Measurements from ENCODE around the gene ADGRG3. TPM values are rescaled to one million over a fixed set of nuclear protein-coding genes. Genes with fewer than 3 reads are reported as not detected.
"Not testable (repeated sequence)": the region's sequence is repeated elsewhere in the genome, so short reads cannot be mapped to it uniquely, and the experiment has no call there.

Gene ADGRG3
- total RNA-seq, 2 donors from 2014 or later = 6.8 to 10.4 TPM

DNA sequence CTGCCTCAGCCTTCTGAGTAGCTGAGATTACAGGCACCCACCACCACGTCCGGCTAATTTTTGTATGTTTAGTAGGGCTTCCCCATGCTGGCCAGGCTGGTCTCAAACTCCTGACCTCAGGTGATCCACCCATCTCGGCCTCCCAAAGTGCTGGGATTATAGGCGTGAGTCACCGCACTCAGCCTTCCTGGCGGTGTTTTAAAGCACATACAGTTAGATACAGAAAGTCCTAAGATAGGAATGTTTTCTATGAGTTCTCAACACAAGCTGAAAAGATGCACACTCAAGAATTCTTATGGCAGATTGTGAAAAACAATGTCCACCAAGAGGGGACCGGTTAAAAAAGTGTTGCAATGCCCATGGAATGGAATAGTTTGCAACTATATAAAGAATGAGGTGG lies 3.3 kb downstream of the ADGRG3 start:
- DNase-seq (ENCODE audit: low spot score); intact Hi-C loops (cut with DNase I): not testable (repeated sequence)

DNA sequence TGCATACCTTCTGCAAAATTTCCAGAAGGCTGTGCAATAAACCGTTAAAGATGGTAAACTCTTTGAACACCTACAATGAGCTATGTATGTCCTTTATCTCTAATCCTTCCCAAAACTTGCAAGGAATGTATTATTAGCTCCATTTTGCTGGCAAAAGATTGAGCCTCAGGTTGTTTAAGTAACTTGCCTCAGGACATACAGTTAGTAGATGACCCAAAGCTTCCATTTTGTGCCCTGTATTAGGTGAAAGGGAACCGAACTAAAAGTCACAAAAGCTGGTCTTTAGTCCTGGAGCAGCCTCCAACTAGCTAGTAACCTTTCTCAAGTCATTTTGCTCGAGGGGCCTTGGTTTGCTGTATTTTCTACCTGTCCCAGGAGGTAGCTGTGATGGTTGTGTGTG lies 4.3 kb downstream of the ADGRG3 start:
- DNase-seq (ENCODE audit: low spot score) = no peak
- intact Hi-C loops (cut with DNase I) = no loop called here

DNA sequence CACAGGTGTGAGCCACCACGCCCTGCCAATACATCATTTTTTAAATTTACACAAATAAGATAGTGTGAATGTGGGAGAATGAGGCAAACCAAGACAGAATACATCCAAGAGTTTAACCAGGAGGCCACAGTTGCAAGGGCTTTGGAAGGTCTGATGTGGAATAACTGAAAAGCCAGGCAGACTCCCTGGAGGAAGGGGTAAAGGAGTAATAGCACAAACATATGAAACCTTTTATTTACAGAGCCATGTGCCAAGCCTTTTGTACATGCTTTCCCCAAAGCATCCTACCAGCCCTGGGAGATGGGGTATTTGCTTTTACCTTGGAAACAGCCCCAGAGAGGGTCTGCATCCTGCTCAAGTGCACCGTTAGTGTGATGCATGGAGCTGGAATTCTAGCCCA lies 4.7 kb downstream of the ADGRG3 start:
- intact Hi-C loops (cut with DNase I) = no loop called here
- no peak for DNase-seq (ENCODE audit: low spot score)

DNA sequence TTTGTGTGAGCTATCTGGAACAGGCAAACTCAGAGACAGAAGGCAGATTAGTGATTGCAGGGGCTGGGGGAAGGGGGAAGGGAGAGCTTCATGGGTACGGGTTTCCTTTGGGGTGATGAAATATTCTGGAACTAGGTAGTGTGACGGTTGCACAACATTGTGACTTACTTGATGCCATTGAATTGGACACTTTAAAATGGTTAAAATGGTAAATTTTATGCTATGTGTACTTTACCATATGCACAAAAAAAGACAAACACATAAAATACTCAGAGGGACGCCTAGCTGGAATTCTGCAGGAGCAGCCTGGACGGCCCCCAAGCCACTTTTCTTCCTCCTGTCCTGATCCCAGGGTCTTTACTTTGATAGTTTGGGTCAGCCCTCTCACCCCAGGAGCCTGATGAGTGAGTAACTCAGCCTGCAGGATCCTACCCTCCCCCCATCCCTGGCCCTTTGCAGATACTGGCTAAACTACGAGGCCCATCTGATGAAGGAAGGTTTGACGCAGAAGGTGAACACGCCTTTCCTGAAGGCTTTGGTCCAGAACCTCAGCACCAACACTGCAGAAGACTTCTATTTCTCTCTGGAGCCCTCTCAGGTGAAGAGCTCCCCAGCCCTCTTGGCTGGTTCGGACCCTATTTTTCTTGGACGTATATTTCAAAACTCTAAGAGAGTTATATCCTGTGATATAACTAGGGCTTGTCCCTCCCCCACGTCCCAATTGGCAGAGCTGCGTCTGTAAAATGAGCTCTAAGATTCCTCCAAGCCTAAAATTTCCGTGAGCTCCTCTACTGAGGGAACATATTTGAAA lies 7.8 kb downstream of the ADGRG3 start:
- no peak for DNase-seq (ENCODE audit: low spot score)
- intact Hi-C loops (cut with DNase I) = no loop called here

DNA sequence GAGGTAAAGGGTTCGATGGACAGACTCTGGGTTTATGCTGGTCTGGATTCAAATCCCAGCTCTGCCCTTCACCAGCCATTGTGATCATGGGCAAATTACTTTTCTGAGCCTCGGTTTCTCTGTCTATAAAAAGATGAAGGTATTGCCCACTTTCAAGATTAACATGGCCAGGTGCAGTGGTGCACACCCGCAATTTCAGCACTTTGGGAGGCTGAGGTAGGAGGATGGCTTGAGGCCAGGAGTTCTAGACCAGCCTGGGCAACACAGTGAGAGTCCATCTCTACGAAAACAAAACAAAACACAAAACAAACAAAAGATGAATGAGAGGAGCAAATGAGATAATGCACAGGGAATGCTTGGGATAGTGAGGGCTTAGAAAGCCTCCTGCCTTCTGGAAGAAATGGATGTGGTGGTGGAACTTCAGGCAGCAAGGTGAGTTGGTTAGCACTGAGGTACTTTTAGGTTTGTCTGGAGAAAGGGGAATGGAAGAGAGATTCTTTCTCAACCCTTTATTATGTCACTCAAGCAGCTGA lies 8.5 kb downstream of the ADGRG3 start:
- no peak for DNase-seq (ENCODE audit: low spot score)
- intact Hi-C loops (cut with DNase I) = no loop called here

DNA sequence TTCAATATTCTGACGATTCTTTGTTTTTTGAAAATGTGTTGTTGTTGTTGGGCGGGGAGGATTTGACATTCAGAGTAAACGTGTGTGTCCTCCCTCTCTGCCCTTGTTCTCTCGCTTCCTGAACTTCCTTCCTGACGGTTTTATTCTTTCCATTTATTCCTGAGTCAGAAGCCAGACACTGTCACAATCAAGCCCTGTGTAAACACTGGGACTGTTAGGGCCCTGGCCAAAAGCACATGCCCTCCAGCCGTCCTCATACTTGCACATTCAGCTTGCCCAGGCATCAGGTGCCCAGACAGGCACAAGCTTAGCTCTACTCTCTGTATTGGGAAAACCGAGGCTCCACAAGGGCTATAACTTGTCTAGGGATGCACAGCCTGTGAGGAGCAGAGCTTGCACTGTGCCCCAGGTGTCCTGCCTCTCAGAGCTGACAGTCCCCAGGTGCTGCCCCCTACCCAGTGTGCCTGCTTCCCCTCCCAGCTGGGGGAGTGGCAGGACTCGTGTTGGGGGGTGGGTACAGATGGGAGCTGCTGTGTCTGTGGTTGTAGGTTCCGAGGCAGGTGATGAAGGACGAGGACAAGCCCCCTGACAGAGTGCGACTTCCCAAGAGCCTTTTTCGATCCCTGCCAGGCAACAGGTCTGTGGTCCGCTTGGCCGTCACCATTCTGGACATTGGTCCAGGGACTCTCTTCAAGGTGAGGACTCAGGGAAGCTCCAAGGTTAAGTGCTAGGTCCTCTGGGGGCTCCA lies 9.7 kb downstream of the ADGRG3 start:
- intact Hi-C loops (cut with DNase I) = no loop called here
- DNase-seq (ENCODE audit: low spot score) = no peak

DNA sequence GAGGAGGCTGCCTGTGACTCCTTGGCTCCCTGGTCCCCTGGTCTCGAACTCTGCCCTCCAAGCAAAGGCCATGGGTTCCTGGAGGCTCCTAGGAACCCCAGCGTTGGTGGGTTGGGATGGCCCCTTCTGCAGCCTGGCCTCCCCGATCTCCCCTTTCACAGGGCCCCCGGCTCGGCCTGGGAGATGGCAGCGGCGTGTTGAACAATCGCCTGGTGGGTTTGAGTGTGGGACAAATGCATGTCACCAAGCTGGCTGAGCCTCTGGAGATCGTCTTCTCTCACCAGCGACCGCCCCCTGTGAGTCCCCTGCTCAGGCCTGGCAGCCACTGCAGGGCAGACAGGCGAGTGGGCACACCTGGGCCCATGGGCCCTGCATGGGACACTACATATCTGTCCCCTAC lies 10.9 kb downstream of the ADGRG3 start:
- intact Hi-C loops (cut with DNase I) = no loop called here
- DNase-seq (ENCODE audit: low spot score) = no peak

DNA sequence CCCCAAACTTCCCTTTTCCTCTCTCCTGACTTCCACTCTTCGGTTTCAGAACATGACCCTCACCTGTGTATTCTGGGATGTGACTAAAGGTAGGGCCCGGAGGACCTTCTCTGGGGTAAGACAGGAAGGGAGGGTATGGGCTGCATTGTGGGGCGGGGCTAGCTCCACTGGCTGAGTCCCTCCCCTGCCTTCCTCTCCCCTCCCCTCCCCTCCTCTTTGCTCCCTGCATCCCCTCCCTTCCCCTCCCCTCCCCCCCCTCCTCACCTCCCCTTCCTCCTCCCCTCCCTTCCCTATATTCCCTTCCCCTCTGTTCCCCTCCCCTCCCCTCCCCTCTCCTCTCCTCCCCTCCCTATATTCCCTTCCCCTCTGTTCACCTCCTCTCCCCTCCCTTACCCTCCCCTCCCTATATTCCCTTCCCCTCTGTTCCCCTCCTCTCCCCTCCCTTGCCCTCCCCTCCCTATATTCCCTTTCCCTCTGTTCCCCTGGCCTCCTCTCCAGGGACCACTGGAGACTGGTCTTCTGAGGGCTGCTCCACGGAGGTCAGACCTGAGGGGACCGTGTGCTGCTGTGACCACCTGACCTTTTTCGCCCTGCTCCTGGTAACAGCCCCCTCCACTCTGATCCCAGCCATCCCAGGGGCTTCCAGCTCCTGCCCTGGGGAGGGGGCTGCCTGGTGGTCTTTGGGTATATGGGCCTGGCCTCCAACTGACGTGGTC lies 11.8 kb downstream of the ADGRG3 start:
- intact Hi-C loops (cut with DNase I) = no loop called here
- DNase-seq (ENCODE audit: low spot score) = no peak

DNA sequence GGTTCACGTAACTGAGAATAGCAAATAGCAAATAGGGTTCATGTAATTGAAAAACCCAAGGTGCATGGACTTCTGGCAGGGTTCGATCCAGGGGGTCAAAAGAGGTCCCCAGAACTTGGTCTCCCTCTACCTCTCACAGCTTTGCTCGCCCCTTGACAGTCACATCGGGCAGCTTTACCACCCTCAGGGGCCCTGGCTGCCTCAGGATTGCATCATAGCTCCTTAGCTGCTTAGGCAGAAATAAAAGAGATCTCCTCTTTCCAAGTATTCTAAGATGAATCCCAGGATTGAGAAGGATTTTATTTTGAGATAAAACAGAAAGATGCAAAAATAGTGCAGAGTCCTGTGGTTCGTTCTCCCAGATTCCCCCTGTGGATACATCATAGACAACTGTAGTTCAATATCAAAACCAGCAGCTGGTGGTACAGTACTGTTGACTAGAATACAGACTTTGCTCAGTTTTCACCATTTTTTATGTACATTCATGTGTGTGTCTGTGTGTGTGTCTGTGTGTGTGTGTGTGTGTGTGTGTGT lies 12.8 kb downstream of the ADGRG3 start:
- no peak for DNase-seq (ENCODE audit: low spot score)
- intact Hi-C loops (cut with DNase I) = no loop called here

DNA sequence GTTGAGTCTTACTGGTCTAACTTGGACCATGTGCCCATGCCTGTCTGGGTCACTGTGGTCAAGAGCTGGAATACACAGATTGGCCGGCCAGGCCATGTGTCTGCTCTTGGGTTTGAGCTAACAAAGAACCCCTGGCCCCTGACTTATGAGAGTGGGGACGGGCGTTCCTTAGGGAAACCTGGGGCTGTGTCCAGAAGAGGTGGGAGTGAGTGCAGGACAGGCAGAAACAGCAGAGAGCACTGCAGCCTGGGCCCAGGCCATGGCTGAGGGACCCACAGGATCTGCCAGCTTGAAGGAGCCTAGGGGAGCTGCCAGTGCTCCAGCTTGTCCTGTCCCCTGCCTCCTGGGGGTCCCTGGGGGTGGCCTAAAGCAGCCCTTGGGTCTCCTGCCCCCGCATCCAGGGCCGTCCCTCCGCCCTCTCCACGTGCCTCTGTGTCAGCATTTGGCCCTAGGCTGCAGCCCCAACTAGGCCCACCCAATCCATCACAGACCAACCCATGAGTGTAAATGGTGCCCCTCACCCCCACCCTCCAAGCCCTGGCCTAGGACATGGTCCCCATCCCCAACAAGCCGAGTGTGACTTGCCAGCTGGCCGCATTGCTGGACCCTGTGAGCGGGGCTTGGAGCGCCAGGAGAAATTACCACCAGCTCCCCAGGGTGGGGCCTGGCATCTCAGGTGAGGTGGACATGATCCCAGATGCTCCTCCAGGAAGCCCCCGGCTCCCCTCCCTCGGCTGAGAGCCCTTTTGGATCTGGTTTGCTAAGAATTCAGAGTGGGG lies 14.0 kb downstream of the ADGRG3 start:
- DNase-seq (ENCODE audit: low spot score) = no peak
- intact Hi-C loops (cut with DNase I) = no loop called here

DNA sequence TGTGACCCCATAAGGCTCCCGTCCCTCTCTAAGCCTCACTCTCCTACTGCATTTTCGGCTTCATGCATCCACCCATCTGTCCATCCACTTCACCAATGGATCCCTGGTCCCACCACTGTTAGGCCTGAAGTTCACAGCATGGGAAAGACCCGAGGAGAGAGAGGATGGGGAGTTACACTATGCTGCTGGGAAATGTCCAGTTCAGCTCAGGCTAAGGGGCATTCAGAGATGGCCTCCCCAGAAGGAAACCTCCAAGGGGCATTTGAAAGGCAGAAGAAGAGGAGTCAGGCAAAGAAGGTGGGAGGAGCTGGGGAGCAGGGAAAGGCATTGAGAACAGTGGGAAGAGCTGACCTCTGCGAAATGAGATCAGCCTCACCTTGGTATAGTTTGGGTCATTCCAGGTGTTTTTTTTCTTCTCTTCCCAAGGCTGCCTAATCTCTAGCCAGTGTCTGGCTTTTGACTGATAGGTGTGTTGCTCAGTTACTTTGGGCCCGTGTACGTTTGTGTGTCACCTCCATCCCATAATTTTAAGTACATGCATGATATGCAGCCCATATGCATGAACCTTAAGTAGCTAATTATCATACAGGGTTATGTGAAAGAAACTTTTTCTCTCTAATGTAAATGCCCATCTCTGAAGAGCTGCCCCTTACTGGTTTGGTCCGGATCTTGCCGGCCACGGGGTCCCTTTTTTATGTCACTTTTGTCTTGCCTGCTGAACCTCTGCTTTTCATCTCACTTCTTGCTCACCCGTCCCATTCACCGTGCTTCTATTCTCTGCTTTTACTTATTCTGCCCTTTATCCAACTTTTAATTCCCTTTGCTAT lies 14.9 kb downstream of the ADGRG3 start:
- DNase-seq (ENCODE audit: low spot score) = no peak
- intact Hi-C loops (cut with DNase I) = no loop called here

DNA sequence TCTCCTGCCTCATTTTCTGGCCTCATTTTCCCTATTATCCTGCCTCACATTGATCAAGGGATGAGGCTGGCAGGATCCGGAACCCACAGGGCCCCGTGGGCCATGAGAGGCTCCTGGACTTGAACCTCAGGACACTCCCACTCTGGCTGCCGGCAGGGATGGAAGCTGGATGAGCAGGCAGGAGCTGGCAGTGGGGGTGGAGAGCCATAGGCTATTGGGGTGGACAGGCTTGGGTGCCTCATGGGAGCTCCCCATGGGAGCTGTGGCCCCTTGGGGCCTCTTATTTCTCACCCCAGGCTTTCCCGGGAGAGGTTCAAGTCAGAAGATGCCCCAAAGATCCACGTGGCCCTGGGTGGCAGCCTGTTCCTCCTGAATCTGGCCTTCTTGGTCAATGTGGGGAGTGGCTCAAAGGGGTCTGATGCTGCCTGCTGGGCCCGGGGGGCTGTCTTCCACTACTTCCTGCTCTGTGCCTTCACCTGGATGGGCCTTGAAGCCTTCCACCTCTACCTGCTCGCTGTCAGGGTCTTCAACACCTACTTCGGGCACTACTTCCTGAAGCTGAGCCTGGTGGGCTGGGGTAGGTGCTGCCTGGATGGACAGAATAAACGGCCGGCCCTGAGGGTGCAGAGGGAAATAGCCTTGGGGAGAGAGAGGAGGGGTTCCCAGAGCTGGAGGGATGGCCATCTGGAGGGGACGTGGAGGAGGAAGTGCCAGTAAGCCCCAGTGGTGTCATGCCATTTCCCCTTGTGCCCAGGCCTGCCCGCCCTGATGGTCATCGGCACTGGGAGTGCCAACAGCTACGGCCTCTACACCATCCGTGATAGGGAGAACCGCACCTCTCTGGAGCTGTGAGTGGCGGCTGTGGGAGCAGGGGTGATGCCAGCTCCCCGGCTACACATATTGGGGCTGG lies 15.8 kb downstream of the ADGRG3 start:
- DNase-seq (ENCODE audit: low spot score) = no peak
- intact Hi-C loops (cut with DNase I) = no loop called here

DNA sequence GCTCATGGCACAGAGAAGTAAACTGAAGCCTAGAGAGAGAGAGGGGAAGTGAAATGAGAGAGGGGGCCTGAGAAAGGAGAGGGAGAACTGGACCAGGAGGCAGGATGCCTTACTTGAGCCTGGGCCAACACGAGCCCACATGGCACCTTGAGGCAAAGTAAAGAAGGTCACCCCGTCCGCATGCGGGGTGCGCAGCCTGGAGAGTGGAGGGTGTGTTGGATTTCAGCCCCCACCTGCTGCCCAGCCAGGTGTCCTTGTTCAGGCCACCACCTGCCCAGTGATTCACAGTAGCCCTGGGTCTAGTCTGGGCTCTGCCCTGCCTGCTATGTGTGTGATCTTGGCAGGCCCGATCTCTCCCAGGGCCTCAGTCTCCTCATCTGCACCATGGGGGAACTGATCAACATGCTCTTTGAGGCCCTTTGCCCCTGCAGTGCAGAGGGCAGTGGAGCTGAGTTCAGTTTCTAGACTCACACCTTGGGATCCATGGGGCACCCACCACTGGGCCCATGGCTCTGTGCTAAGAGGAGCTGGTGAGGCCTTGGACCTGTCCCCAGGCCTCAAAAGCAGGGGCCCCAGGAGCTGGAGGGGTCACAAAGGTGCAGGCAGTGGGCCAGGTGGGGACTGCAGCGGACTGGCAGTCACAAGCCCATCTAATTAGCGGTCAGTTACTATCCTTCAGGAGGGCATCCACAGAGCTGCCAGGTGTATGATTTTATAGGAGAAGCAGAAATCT lies 16.7 kb downstream of the ADGRG3 start:
- DNase-seq (ENCODE audit: low spot score) = no peak
- intact Hi-C loops (cut with DNase I) = no loop called here

DNA sequence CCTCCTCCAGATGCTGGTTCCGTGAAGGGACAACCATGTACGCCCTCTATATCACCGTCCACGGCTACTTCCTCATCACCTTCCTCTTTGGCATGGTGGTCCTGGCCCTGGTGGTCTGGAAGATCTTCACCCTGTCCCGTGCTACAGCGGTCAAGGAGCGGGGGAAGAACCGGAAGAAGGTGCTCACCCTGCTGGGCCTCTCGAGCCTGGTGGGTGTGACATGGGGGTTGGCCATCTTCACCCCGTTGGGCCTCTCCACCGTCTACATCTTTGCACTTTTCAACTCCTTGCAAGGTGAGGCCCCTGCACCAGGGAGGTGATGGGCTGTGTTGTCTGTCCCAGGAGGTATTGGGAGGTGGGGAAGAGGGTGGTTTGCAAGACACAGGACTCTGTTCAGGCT lies 17.5 kb downstream of the ADGRG3 start:
- no peak for DNase-seq (ENCODE audit: low spot score)

DNA sequence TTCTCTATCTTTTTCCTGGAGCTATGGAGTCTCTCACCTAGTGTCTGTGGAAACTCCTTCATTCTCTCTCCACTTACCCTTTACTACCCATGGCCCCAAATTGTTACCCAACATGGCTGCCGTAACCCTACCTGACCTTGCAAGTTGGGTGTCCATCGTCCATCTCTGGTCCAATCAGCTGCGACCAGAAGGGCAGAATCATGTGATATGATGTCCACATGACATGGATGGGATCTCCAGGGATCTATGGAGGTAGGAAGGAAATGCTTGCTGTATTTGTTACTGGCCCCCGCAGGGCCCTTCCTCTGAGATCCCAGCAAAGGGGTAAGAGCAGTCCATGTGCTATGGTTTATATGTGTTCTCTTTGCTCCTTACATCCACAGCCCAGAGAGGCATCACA lies 18.5 kb downstream of the ADGRG3 start:
- intact Hi-C loops (cut with DNase I) = no loop called here
- DNase-seq (ENCODE audit: low spot score) = no peak

More for the DNA sequence above, 17.5 kb downstream of the ADGRG3 start:
- intact Hi-C loops (cut with DNase I) = no loop called here

DNA sequence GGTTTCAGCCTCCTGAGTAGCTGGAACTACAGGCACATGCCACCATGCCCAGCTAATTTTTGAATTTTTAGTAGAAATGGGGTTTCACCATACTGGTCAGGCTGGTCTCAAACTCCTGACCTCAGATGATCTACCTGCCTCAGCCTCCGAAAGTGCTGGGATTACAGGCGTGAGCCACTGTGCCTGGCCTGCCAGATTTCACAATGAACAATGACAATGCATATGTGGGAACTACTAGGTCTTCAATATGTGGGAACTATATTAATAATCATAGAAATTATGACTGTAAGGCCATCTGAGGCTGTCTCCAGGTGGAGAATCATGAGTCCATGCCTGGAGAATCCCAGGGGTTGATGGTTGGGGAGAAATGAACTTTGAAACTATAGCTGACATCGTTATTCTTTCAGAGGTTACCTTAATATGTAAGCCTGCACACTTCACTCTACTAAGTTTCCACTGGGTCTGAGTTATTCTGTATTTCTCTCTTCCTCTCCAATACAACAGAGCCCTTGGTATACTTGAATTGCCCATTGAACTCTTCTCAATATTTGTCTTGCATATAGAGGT lies 19.3 kb downstream of the ADGRG3 start:
- no peak for DNase-seq (ENCODE audit: low spot score)
- intact Hi-C loops (cut with DNase I) = no loop called here

All from posterior vena cava (tissue), 2 donors.